K562 (cell line): ENCODE results near the gene S100A10. TPM values are rescaled to one million over a fixed set of nuclear protein-coding genes. Genes with fewer than 3 reads are reported as not detected.

Source experiments
- ATF3 ChIP-seq, 2 experiments: fragments of 450-650 bp in 1 of 2; sonication (generic) in 1 of 2; formaldehyde crosslinking in 1 of 2; IDR thresholded peaks in 1 of 2; conservative IDR thresholded peaks in 1 of 2; 2 replicates each; pipeline versions ENCODE4 v1.6.1 to v1.8.1; 2016 to 2023; ENCODE audit warnings: mild to moderate bottlenecking in 2 of 2, moderate library complexity in 2 of 2, inconsistent platforms in 1 of 2, missing genetic modification reagents in 1 of 2
- BRF2 ChIP-seq: IDR thresholded peaks from 3 replicates; pipeline ENCODE4 v1.6.1; 2011; ENCODE audit warnings: borderline replicate concordance, mild to moderate bottlenecking; ENCODE audit not compliant: insufficient read length, insufficient read depth
- CBX2 ChIP-seq: fragments of 200-600 bp; sonication (generic); IDR thresholded peaks from one replicate; pipeline ENCODE4 v1.6.1; 2012; ENCODE audit warnings: mild to moderate bottlenecking, low read length, inconsistent platforms; ENCODE audit not compliant: insufficient read depth, poor library complexity, severe bottlenecking
- CBX5 ChIP-seq: IDR thresholded peaks from 2 replicates; pipeline ENCODE4 v1.6.1; 2014; ENCODE audit warnings: low read depth, borderline replicate concordance
- CHCHD3 ChIP-seq: fragments of 250-450 bp; sonication (Bioruptor Pico); IDR thresholded peaks from 2 replicates; pipeline ENCODE4 v2.1.2; 2022; ENCODE audit warnings: mild to moderate bottlenecking
- ETV1 ChIP-seq: fragments of 450-650 bp; conservative IDR thresholded peaks from 2 replicates; pipeline ENCODE4 v1.6.1; 2016; ENCODE audit warnings: missing genetic modification characterization, control low read depth, low read depth, missing compliant biosample characterization
- MXI1 ChIP-seq: IDR thresholded peaks from 2 replicates; pipeline ENCODE4 v1.6.1; 2011; ENCODE audit warnings: low read depth, mild to moderate bottlenecking, improper control_type of control experiment, low read length
- NR1H2 ChIP-seq: sonication (generic); formaldehyde crosslinking; IDR thresholded peaks from 2 replicates; pipeline ENCODE4 v1.4.0; 2020; ENCODE audit warnings: mild to moderate bottlenecking, missing genetic modification reagents
- NR2F6 ChIP-seq: fragments of 450-650 bp; formaldehyde crosslinking; IDR thresholded peaks from 2 replicates; pipeline ENCODE4 v1.4.0; 2020; ENCODE audit warnings: mild to moderate bottlenecking
- PHF8 ChIP-seq: fragments of 200-600 bp; sonication (generic); IDR thresholded peaks from 2 replicates; pipeline ENCODE4 v1.6.1; 2012; ENCODE audit warnings: mixed run types, mild to moderate bottlenecking, inconsistent platforms, low read length, moderate library complexity, borderline replicate concordance
- PHTF2 ChIP-seq: fragments of 250-450 bp; sonication (Bioruptor Pico); IDR thresholded peaks from 2 replicates; pipeline ENCODE4 v1.5.0; 2021; ENCODE audit warnings: mild to moderate bottlenecking
- RUNX1 ChIP-seq: sonication (generic); IDR thresholded peaks from 2 replicates; pipeline ENCODE4 v1.6.1; 2016; ENCODE audit warnings: antibody characterized with exemption, low read depth
- TCF7L2 ChIP-seq: fragments of 150-350 bp; IDR thresholded peaks from 2 replicates; pipeline ENCODE4 v1.6.1; 2016; ENCODE audit warnings: low read depth, mild to moderate bottlenecking, low read length, moderate library complexity
- ZBTB7A ChIP-seq: IDR thresholded peaks from 2 replicates; pipeline ENCODE4 v1.6.1; 2011; ENCODE audit warnings: low read depth, mild to moderate bottlenecking, low read length, moderate library complexity, borderline replicate concordance; ENCODE audit not compliant: control insufficient read depth
- ZNF318 ChIP-seq, 2 experiments: fragments of 450-650 bp; IDR thresholded peaks; 2 replicates each; pipeline ENCODE4 v1.6.1; 2016; ENCODE audit warnings: mild to moderate bottlenecking in 2 of 2, borderline replicate concordance in 1 of 2, low read depth in 1 of 2, moderate library complexity in 1 of 2
- ZNF507 ChIP-seq: conservative IDR thresholded peaks from 2 replicates; pipeline ENCODE4 v1.6.1; 2017; ENCODE audit warnings: missing genetic modification characterization, missing compliant biosample characterization
- ZNF644 ChIP-seq: fragments of 200-800 bp; sonication (Bioruptor generic); IDR thresholded peaks from 2 replicates; pipeline ENCODE4 v1.6.1; 2016; ENCODE audit warnings: low read depth, missing genetic modification characterization, missing compliant biosample characterization
- polyA plus RNA-seq, 8 experiments: library from polyadenylated mRNA; depleted of rRNA in 4 of 8; stranded (reverse) in 5 of 8; unstranded in 3 of 8; fragments of >200 nt; fragmentation: Nextera tagmentation in 2 of 8; fragmentation: Illumina TruSeq in 1 of 8; extraction: Ambion mirVana in 2 of 8; extraction: Trizol in 1 of 8; gene quantifications; 2 replicates each; pipeline versions ENCODE4 v1.2.1 to v1.2.3, GENCODE V29; 2011 to 2014; ENCODE audit warnings: inconsistent platforms in 1 of 8, missing spikeins in 1 of 8
- total RNA-seq, 7 experiments: library from RNA; depleted of rRNA in 6 of 7; stranded (reverse); fragments of >200 nt in 6 of 7; fragmentation: Illumina TruSeq in 2 of 7; extraction: Trizol in 2 of 7; gene quantifications; 2 replicates each; pipeline versions ENCODE4 v1.2.1 to v1.2.3, GENCODE V29; 2011 to 2021; ENCODE audit warnings: low replicate concordance in 1 of 7

The S100A10 gene
- total and polyA plus RNA-seq, 9 of the 15 experiments (the other 6 are each of a cell fraction or from before 2014, with no cell fraction given) = 0.32 to 1.6 (median 0.50) TPM; not detected in 3

GRCh38 chr1:151992303-151993083 is 1.2 kb downstream of the S100A10 start (continued):
- no peak for TF ChIP-seq ZNF318 (IDR thresholded peaks at IDR 0.05; ENCODE audit: borderline replicate concordance in 1 of 2, low read depth in 1 of 2)
- no peak for TF ChIP-seq NR1H2
- TF ChIP-seq ZNF507 (tag) = no peak
- TF ChIP-seq CBX5 = no peak
- TF ChIP-seq ZBTB7A = peak; percentile 46; the same call in 1 of the 2 replicates
- TF ChIP-seq CBX2 = peak; percentile 93
- no peak for TF ChIP-seq MXI1
- peak; percentile 22; the same call in 1 of the 2 replicates for TF ChIP-seq ATF3 (IDR thresholded peaks at IDR 0.05)
- TF ChIP-seq ATF3 (CRISPR knock-in tag; conservative IDR thresholded peaks at IDR 0.05) = no peak
- no peak for TF ChIP-seq ZNF644 (tag)
- TF ChIP-seq NR2F6 (CRISPR knock-in tag) = no peak
- TF ChIP-seq PHF8 = no peak
- no peak for TF ChIP-seq ETV1 (tag)
- no peak for TF ChIP-seq BRF2
- TF ChIP-seq RUNX1 = no peak
- TF ChIP-seq TCF7L2 = no peak
- no peak for TF ChIP-seq CHCHD3 (CRISPR knock-in tag)
- TF ChIP-seq PHTF2 (CRISPR knock-in tag) = no peak
